ENCODE measurements around the gene ITGA1. TPM values are rescaled to one million over a fixed set of nuclear protein-coding genes. Genes with fewer than 3 reads are reported as not detected.

The ITGA1 gene
- total and polyA plus RNA-seq, 2 of the 8 experiments (the other 6 are each of a cell fraction or from before 2014, with no cell fraction given) = 2.3 to 9.0 TPM

DNA sequence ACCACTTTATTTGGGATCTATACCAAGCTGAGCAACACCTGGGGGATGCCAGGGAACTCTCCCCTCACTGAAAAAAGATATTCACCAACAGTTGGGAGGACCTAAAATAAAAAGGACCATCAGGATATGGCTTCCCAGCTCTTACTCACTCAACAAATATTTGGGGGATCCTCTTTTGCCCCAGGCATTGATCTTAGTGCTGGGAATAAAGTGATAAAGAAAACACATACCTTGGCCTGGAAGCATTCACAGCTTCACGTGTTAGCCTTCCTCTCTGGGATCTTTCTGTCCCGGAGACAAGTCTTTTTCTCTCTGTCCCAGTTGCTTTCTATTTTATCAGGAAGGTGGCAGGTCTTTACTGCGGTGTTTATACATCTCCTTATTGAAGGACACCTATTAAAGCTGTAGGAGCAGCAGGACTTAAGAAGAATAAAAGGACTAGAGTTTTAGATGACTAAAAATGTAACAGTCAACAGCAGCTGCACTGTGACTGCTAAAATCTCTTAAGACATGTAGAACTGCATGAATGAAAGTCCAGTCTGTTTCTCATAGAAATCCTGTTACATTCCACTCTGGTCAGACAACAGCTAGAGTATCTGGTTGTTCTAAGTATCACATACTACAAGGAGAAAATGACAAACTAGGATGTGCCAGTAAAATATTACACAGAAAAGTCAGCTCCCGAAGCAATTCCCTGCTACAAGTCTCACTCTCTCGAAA is 111.4 kb downstream of the ITGA1 start:
- H3K4me1 ChIP-seq (replicated peaks in 1 of 4; ENCODE audit: control insufficient read depth in 3 of 4, insufficient read depth in 4 of 4, low read length in 3 of 4) = no peaks in the 10 kb centered on the region
- no peaks in the 10 kb centered on the region for H4K20me1 ChIP-seq (replicated peaks in 1 of 2; ENCODE audit: control insufficient read depth in 1 of 2, insufficient read depth in 2 of 2, low read length in 2 of 2)
- H3K23me2 ChIP-seq (ENCODE audit: low read depth, low read length) = no peaks in the 10 kb centered on the region; the same call in 1 of the 2 replicates
- DNase-seq (ENCODE audit: low read depth in 1 of 2, low spot score in 2 of 2) (no peak), FAIRE-seq (no peak)
- POLR2A ChIA-PET (ENCODE audit: partially characterized antibody) = no interaction called here
- no peak overlapping the region for H4K5ac ChIP-seq (ENCODE audit: insufficient read length, low read depth, low read length)
- CTCF ChIA-PET (ENCODE audit: partially characterized antibody) = interaction anchor here (1.1 to 1.5 kb wide), 3 partner anchors 8 to 20 kb away, joined by 4 to 5 read pairs (median 4); no protein-coding TSS in a partner anchor
- no peak overlapping the region for H3K9ac ChIP-seq (replicated peaks in 1 of 4; ENCODE audit: extremely low read depth in 1 of 4, low read depth in 3 of 4, low read length in 3 of 4)
- no peaks in the 10 kb centered on the region for H3K9me3 ChIP-seq (ENCODE audit: insufficient read depth in 2 of 2, low read depth in 1 of 2, low read length in 1 of 2)
- H3K36me3 ChIP-seq (ENCODE audit: control insufficient read depth in 2 of 4, insufficient read depth in 4 of 4, low read length in 3 of 4) = no peaks in the 10 kb centered on the region
- no peak overlapping the region for H3K18ac ChIP-seq (ENCODE audit: extremely low read depth, low read length)
- H2BK5ac ChIP-seq (ENCODE audit: low read depth, low read length) = no peak overlapping the region
- H3K56ac ChIP-seq (replicated peaks; ENCODE audit: insufficient read length, low read depth, low read length) = no peak overlapping the region
- no peak overlapping the region for H3K27ac ChIP-seq (ENCODE audit: low read depth, low read length)
- H3K23ac ChIP-seq (ENCODE audit: insufficient read length) = no peak overlapping the region
- WGBS, 2 experiments (ENCODE audit: extremely low coverage in 1 of 2, insufficient coverage in 1 of 2, insufficient read length in 1 of 2, insufficient replicate concordance in 2 of 2, low coverage in 1 of 2, low lambda C conversion rate in 2 of 2, missing lambda C conversion rate in 1 of 2) = 74% methylated on average over 5 of the region's 5 CpGs; no CpG with 5 or more reads in 1 of the 2 experiments
- H4K8ac ChIP-seq (ENCODE audit: extremely low read depth, insufficient read depth, low read length) = no peak overlapping the region
- H3K79me2 ChIP-seq (ENCODE audit: control insufficient read depth in 1 of 2, insufficient read depth in 2 of 2, low read length in 2 of 2) = no peaks in the 10 kb centered on the region
- no peak overlapping the region for H2BK12ac ChIP-seq (ENCODE audit: low read depth, low read length)
- no peak overlapping the region for H3K4ac ChIP-seq (replicated peaks; ENCODE audit: insufficient read length, low read depth, low read length)
- H3K4me2 ChIP-seq (ENCODE audit: insufficient read depth in 1 of 2, low read depth in 2 of 2, low read length in 2 of 2) = no peak overlapping the region
- H2AK5ac ChIP-seq (ENCODE audit: low read depth, low read length) = no peak overlapping the region
- H3K27me3 ChIP-seq (replicated peaks in 1 of 4; ENCODE audit: control insufficient read depth in 3 of 4, extremely low read depth in 1 of 4, insufficient read depth in 3 of 4, low read length in 3 of 4) = no peaks in the 10 kb centered on the region
- H2BK20ac ChIP-seq (ENCODE audit: low read length) = no peak overlapping the region
- no peak overlapping the region for H3K14ac ChIP-seq (ENCODE audit: insufficient read length)
- no peak overlapping the region for H2AFZ ChIP-seq (ENCODE audit: low read length)
- no peak overlapping the region for H2BK120ac ChIP-seq (replicated peaks; ENCODE audit: low read depth, low read length)
- H4K91ac ChIP-seq (replicated peaks; ENCODE audit: insufficient read length, low read length) = no peak overlapping the region
- H3K79me1 ChIP-seq (ENCODE audit: low read depth, low read length) = no peaks in the 10 kb centered on the region
- H3K4me3 ChIP-seq (ENCODE audit: extremely low read depth in 1 of 4, insufficient read depth in 2 of 4, low read depth in 3 of 4, low read length in 4 of 4) = no peak overlapping the region
- H2BK15ac ChIP-seq (ENCODE audit: low read length) = no peak overlapping the region
- no peak for TF ChIP-seq GABPA (IDR thresholded peaks at IDR 0.05; ENCODE audit: borderline replicate concordance, insufficient read depth, low read length)
- TF ChIP-seq HDAC6 (IDR thresholded peaks at IDR 0.05; ENCODE audit: low read depth, low read length) = no peak
- no peak for TF ChIP-seq SIRT6 (IDR thresholded peaks at IDR 0.05; ENCODE audit: low read length)
- TF ChIP-seq TEAD4 (IDR thresholded peaks at IDR 0.05; ENCODE audit: low read depth, low read length) = no peak
- no peak for TF ChIP-seq SUZ12 (IDR thresholded peaks at IDR 0.05; ENCODE audit: low read length)
- TF ChIP-seq ATF3 (IDR thresholded peaks at IDR 0.05; ENCODE audit: insufficient read depth, low read depth, low read length) = no peak
- TF ChIP-seq KDM4A (IDR thresholded peaks at IDR 0.05; ENCODE audit: low read depth, low read length, severe bottlenecking) = no peak
- TF ChIP-seq NANOG (IDR thresholded peaks at IDR 0.05; ENCODE audit: insufficient read depth, low read depth, low read length, poor library complexity, severe bottlenecking) = no peak
- no peak for TF ChIP-seq KDM1A (IDR thresholded peaks at IDR 0.05; ENCODE audit: borderline replicate concordance, low read length)
- no peak for TF ChIP-seq ZNF274 (IDR thresholded peaks at IDR 0.05; ENCODE audit: borderline replicate concordance, extremely low read depth, low read length)
- no peak for TF ChIP-seq CHD2 (IDR thresholded peaks at IDR 0.05; ENCODE audit: low read length)
